H9 (cell line): Measurements from ENCODE around the gene PC. TPM values are rescaled to one million over a fixed set of nuclear protein-coding genes. Genes with fewer than 3 reads are reported as not detected.

Experiments used
- DNase-seq: peaks from one replicate; pipeline ENCODE4 v3.0.0-alpha.2; 2017
- H2AFZ ChIP-seq: one replicate; pipeline ENCODE4 v1.6.1; 2013; ENCODE audit warnings: mild to moderate bottlenecking, low read length, control low read depth, moderate library complexity
- H2AK5ac ChIP-seq: 2 replicates; pipeline ENCODE4 v1.6.1; 2013; ENCODE audit warnings: low read length, control low read depth, mixed read lengths; ENCODE audit not compliant: insufficient read length
- H2BK120ac ChIP-seq: one replicate; pipeline ENCODE4 v1.6.1; 2013; ENCODE audit warnings: low read depth, mild to moderate bottlenecking, low read length, control low read depth, inconsistent platforms; ENCODE audit not compliant: poor library complexity, severe bottlenecking
- H2BK12ac ChIP-seq: 2 replicates; pipeline ENCODE4 v1.6.1; 2013; ENCODE audit warnings: low read length, control low read depth, mixed read lengths, low read depth; ENCODE audit not compliant: insufficient read length
- H2BK15ac ChIP-seq: 2 replicates; pipeline ENCODE4 v1.6.1; 2013; ENCODE audit warnings: low read depth, low read length, control low read depth
- H2BK20ac ChIP-seq: one replicate; pipeline ENCODE4 v1.6.1; 2013; ENCODE audit warnings: low read depth, mild to moderate bottlenecking, low read length, control low read depth, inconsistent platforms; ENCODE audit not compliant: poor library complexity, severe bottlenecking
- H2BK5ac ChIP-seq: 2 replicates; pipeline ENCODE4 v1.6.1; 2013; ENCODE audit warnings: low read length, control low read depth, mixed read lengths; ENCODE audit not compliant: insufficient read length
- H3K14ac ChIP-seq: 2 replicates; pipeline ENCODE4 v1.6.1; 2013; ENCODE audit warnings: low read length, control low read depth; ENCODE audit not compliant: insufficient read depth
- H3K18ac ChIP-seq: 2 replicates; pipeline ENCODE4 v1.6.1; 2013; ENCODE audit warnings: low read depth, mild to moderate bottlenecking, mixed read lengths, low read length, control low read depth; ENCODE audit not compliant: insufficient read length
- H3K23ac ChIP-seq: 2 replicates; pipeline ENCODE4 v1.6.1; 2013; ENCODE audit warnings: low read length, control low read depth, mixed read lengths, low read depth; ENCODE audit not compliant: insufficient read length
- H3K23me2 ChIP-seq: 2 replicates; pipeline ENCODE4 v1.6.1; 2013; ENCODE audit warnings: low read depth, mild to moderate bottlenecking, mixed read lengths, low read length, control low read depth; ENCODE audit not compliant: insufficient read length, poor library complexity, severe bottlenecking
- H3K27ac ChIP-seq: 2 replicates; pipeline ENCODE4 v1.5.1; 2013; ENCODE audit warnings: low read length, control low read depth, mixed read lengths, low read depth; ENCODE audit not compliant: insufficient read length
- H3K27me3 ChIP-seq: 2 replicates; pipeline ENCODE4 v1.6.1; 2013; ENCODE audit warnings: low read length, control low read depth, inconsistent platforms; ENCODE audit not compliant: insufficient read depth
- H3K4ac ChIP-seq: 2 replicates; pipeline ENCODE4 v1.6.1; 2013; ENCODE audit warnings: low read depth, mild to moderate bottlenecking, control low read depth, inconsistent platforms, low read length, moderate library complexity
- H3K4me1 ChIP-seq: 2 replicates; pipeline ENCODE4 v1.6.1; 2013; ENCODE audit warnings: low read length, control low read depth, inconsistent platforms; ENCODE audit not compliant: insufficient read depth
- H3K4me2 ChIP-seq: 2 replicates; pipeline ENCODE4 v1.6.1; 2013; ENCODE audit warnings: low read length, control low read depth, mixed read lengths; ENCODE audit not compliant: insufficient read length, insufficient read depth
- H3K56ac ChIP-seq: 2 replicates; pipeline ENCODE4 v1.6.1; 2013; ENCODE audit warnings: low read depth, mild to moderate bottlenecking, mixed read lengths, low read length, control low read depth; ENCODE audit not compliant: insufficient read length
- H3K79me1 ChIP-seq: 2 replicates; pipeline ENCODE4 v1.6.1; 2013; ENCODE audit warnings: low read depth, mild to moderate bottlenecking, moderate library complexity, low read length, control low read depth, inconsistent platforms; ENCODE audit not compliant: insufficient read depth, poor library complexity, severe bottlenecking
- H3K79me2 ChIP-seq: 2 replicates; pipeline ENCODE4 v1.6.1; 2013; ENCODE audit warnings: low read length, control low read depth, inconsistent platforms; ENCODE audit not compliant: insufficient read depth
- H3K9ac ChIP-seq: 2 replicates; pipeline ENCODE4 v1.6.1; 2013; ENCODE audit warnings: low read length, control low read depth, mixed read lengths; ENCODE audit not compliant: insufficient read length; ENCODE audit errors: extremely low read depth
- H3K9me3 ChIP-seq: one replicate; pipeline ENCODE4 v1.6.1; 2013; ENCODE audit warnings: low read depth, low read length, inconsistent platforms; ENCODE audit not compliant: control insufficient read depth
- H3T11ph ChIP-seq: one replicate; pipeline ENCODE4 v1.6.1; 2013; ENCODE audit warnings: mild to moderate bottlenecking, low read length, control low read depth, inconsistent platforms
- H4K20me1 ChIP-seq: one replicate; pipeline ENCODE4 v1.6.1; 2013; ENCODE audit not compliant: control insufficient read depth, insufficient read length, insufficient read depth
- H4K5ac ChIP-seq: 2 replicates; pipeline ENCODE4 v1.6.1; 2013; ENCODE audit warnings: low read depth, mild to moderate bottlenecking, mixed read lengths, low read length, control low read depth; ENCODE audit not compliant: insufficient read length
- H4K8ac ChIP-seq: replicated peaks from 2 replicates; pipeline ENCODE4 v1.6.1; 2013; ENCODE audit warnings: low read length, control low read depth, mixed read lengths, low read depth; ENCODE audit not compliant: insufficient read length
- H4K91ac ChIP-seq: 2 replicates; pipeline ENCODE4 v1.6.1; 2013; ENCODE audit warnings: low read depth, mild to moderate bottlenecking, moderate library complexity, mixed read lengths, low read length, control low read depth; ENCODE audit not compliant: insufficient read length
- H3K27ac Mint-ChIP-seq, 3 experiments: 2 replicates in 2 of 3; 3 replicates in 1 of 3; pipeline ENCODE4 v1.8.0; 2020 to 2021; ENCODE audit warnings: mixed read lengths in 3 of 3, mild to moderate bottlenecking in 1 of 3, moderate library complexity in 1 of 3
- H3K27me3 Mint-ChIP-seq: 2 replicates; pipeline ENCODE4 v1.8.0; 2021; ENCODE audit warnings: low read depth, mild to moderate bottlenecking, moderate library complexity, mixed read lengths
- H3K36me3 Mint-ChIP-seq, 3 experiments: 2 replicates in 2 of 3; 3 replicates in 1 of 3; pipeline ENCODE4 v1.8.0; 2020 to 2021; ENCODE audit warnings: low read depth in 3 of 3, mixed read lengths in 3 of 3; ENCODE audit not compliant: insufficient read depth in 1 of 3
- H3K4me1 Mint-ChIP-seq, 2 experiments: 2 replicates each; pipeline ENCODE4 v1.8.0; 2020; ENCODE audit warnings: mixed read lengths in 2 of 2
- H3K4me3 Mint-ChIP-seq, 2 experiments: 2 replicates in 1 of 2; 3 replicates in 1 of 2; pipeline ENCODE4 v1.8.0; 2020 to 2021; ENCODE audit warnings: mild to moderate bottlenecking in 2 of 2, mixed read lengths in 2 of 2, moderate library complexity in 1 of 2
- H3K9me3 Mint-ChIP-seq, 2 experiments: 2 replicates in 1 of 2; 3 replicates in 1 of 2; pipeline ENCODE4 v1.8.0; 2020; ENCODE audit warnings: mild to moderate bottlenecking in 2 of 2, mixed read lengths in 2 of 2, moderate library complexity in 1 of 2
- WGBS: extraction: QIAGEN DNeasy Blood & Tissue Kit; methylation state at CpG from one replicate; pipeline ENCODE4 v1.1.7; 2013; ENCODE audit warnings: missing lambda C conversion rate, low lambda C conversion rate, mixed read lengths; ENCODE audit not compliant: insufficient read length; ENCODE audit errors: extremely low coverage; 5-methylcytosine and 5-hydroxymethylcytosine counted together
- total RNA-seq: library from RNA; stranded (reverse); gene quantifications from 2 replicates; pipeline ENCODE4 v1.2.1, GENCODE V29; 2021
- TF ChIP-seq, protein P1 (sequence below): fragments of 200-600 bp; sonication (generic); conservative IDR thresholded peaks from 3 replicates; pipeline ENCODE4 v1.8.0; 2021; ENCODE audit warnings: antibody characterized with exemption, mild to moderate bottlenecking

PC gene
- total RNA-seq, 1 experiment from 2014 or later: 32.6 TPM

- no peak overlapping the region for H2BK20ac ChIP-seq
- no peaks in the 10 kb centered on the region for H3K27me3 ChIP-seq
- TF ChIP-seq, protein P1, sequence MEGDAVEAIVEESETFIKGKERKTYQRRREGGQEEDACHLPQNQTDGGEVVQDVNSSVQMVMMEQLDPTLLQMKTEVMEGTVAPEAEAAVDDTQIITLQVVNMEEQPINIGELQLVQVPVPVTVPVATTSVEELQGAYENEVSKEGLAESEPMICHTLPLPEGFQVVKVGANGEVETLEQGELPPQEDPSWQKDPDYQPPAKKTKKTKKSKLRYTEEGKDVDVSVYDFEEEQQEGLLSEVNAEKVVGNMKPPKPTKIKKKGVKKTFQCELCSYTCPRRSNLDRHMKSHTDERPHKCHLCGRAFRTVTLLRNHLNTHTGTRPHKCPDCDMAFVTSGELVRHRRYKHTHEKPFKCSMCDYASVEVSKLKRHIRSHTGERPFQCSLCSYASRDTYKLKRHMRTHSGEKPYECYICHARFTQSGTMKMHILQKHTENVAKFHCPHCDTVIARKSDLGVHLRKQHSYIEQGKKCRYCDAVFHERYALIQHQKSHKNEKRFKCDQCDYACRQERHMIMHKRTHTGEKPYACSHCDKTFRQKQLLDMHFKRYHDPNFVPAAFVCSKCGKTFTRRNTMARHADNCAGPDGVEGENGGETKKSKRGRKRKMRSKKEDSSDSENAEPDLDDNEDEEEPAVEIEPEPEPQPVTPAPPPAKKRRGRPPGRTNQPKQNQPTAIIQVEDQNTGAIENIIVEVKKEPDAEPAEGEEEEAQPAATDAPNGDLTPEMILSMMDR: no peak
- H3K23me2 ChIP-seq: peaks cover 5% of the 10 kb centered on the region
- no peak overlapping the region for H2AK5ac ChIP-seq
- no peak overlapping the region for H3K56ac ChIP-seq
- no peak overlapping the region for H2BK120ac ChIP-seq
- no peak overlapping the region for H4K91ac ChIP-seq
- WGBS: no CpG with 5 or more reads among the region's 4 CpGs
- H2BK15ac ChIP-seq: no peak overlapping the region
- H3K79me1 ChIP-seq: peaks cover 7% of the 10 kb centered on the region
- H3K23ac ChIP-seq: no peak overlapping the region
- peak overlapping the region in 1 of 3 experiments; percentile 32; a peak in 1 of 7 replicates for H3K27ac Mint-ChIP-seq
- H4K5ac ChIP-seq: no peak overlapping the region
- no peak overlapping the region for H2AFZ ChIP-seq
- no peaks in the 10 kb centered on the region for H3K9me3 ChIP-seq
- peaks cover 3% of the 10 kb centered on the region; the same call in 1 of the 2 replicates for H3K27me3 Mint-ChIP-seq
- H2BK12ac ChIP-seq: no peak overlapping the region
- H4K20me1 ChIP-seq: no peaks in the 10 kb centered on the region
- peaks cover 11 to 48% (median 35%) of the 10 kb centered on the region in 3 experiments for H3K36me3 Mint-ChIP-seq
- H3K4ac ChIP-seq: no peak overlapping the region
- no peak for DNase-seq
- peaks cover 14 to 18% of the 10 kb centered on the region in 2 experiments for H3K4me1 Mint-ChIP-seq
- H2BK5ac ChIP-seq: no peak overlapping the region
- H3K4me3 Mint-ChIP-seq: no peak overlapping the region; a peak in 1 of 5 replicates
- no peaks in the 10 kb centered on the region for H3K4me1 ChIP-seq
- H3K9me3 Mint-ChIP-seq: no peaks in the 10 kb centered on the region
- no peak overlapping the region for H3K14ac ChIP-seq
- H3K18ac ChIP-seq: no peak overlapping the region
- H3K27ac ChIP-seq: no peak overlapping the region
- no peak overlapping the region for H4K8ac ChIP-seq
- peaks cover 10% of the 10 kb centered on the region; the same call in 1 of the 2 replicates for H3K79me2 ChIP-seq
- no peak overlapping the region for H3T11ph ChIP-seq
- no peak overlapping the region for H3K9ac ChIP-seq
- H3K4me2 ChIP-seq: no peak overlapping the region
These were observed 111.5 kb downstream of the PC start for GRCh38 chr11:66846671-66847091.
